Measurements from ENCODE around the gene AEBP1. TPM values are rescaled to one million over a fixed set of nuclear protein-coding genes. Genes with fewer than 3 reads are reported as not detected.

The AEBP1 gene
- total RNA-seq, 4 donors from 2014 or later = 71.0 to 234 (median 156) TPM

- no peaks in the 10 kb centered on the region for H3K27me3 ChIP-seq
- DNase-seq (ENCODE audit: extremely low spot score) = no peak
- peaks cover 0 to 45% (median 30%) of the 10 kb centered on the region in 4 donors for H3K36me3 ChIP-seq
- 59% methylated on average over 2 of the region's 2 CpGs for WGBS
- peak overlapping the region; percentile 48 to 72 (median 66) for H3K4me3 ChIP-seq
- H3K27ac ChIP-seq (replicated peaks in 1 of 4) = peak overlapping the region; percentile 78 to 94 (median 90)
- intact Hi-C loops (cut with DNase I) = no loop called here
- TF ChIP-seq POLR2A (IDR thresholded peaks at IDR 0.05; ENCODE audit: low read depth) (no peak), CTCF (IDR thresholded peaks at IDR 0.05) (no peak), EP300 (IDR thresholded peaks at IDR 0.05) (no peak), POLR2AphosphoS5 (IDR thresholded peaks at IDR 0.05) (no peak)
- no peaks in the 10 kb centered on the region for H3K9me3 ChIP-seq
- peaks cover 21 to 90% (median 68%) of the 10 kb centered on the region in 4 donors for H3K4me1 ChIP-seq
These were observed 1.7 kb downstream of the AEBP1 start for GRCh38 chr7:44105832-44106231.

GRCh38 chr7:44106311-44107065, 2.3 kb downstream of the AEBP1 start:
- DNase-seq (ENCODE audit: extremely low spot score) = no peak
- Histone ChIP-seq H3K36me3 (peaks cover 0 to 52% (median 34%) of the 10 kb centered on the region in 4 donors), H3K9me3 (no peaks in the 10 kb centered on the region), H3K4me3 (peak overlapping the region in 3 of 4 donors; percentile 65 to 72 (median 66)), H3K27ac (replicated peaks in 1 of 4) (peak overlapping the region; percentile 78 to 94 (median 90)), H3K27me3 (no peaks in the 10 kb centered on the region), H3K4me1 (peaks cover 21 to 85% (median 64%) of the 10 kb centered on the region in 4 donors)
- 87% methylated on average over 7 of the region's 10 CpGs for WGBS
- intact Hi-C loops (cut with DNase I) = no loop called here
- TF ChIP-seq POLR2AphosphoS5 (IDR thresholded peaks at IDR 0.05) (no peak), CTCF (IDR thresholded peaks at IDR 0.05) (no peak), POLR2A (IDR thresholded peaks at IDR 0.05; ENCODE audit: low read depth) (no peak), EP300 (IDR thresholded peaks at IDR 0.05) (no peak)

- intact Hi-C loops (cut with DNase I) = no loop called here
- Histone ChIP-seq H3K4me3 (no peak overlapping the region), H3K9me3 (no peaks in the 10 kb centered on the region), H3K36me3 (peaks cover 0 to 60% (median 41%) of the 10 kb centered on the region in 4 donors), H3K4me1 (peaks cover 21 to 79% (median 61%) of the 10 kb centered on the region in 4 donors), H3K27ac (replicated peaks in 1 of 4) (peak overlapping the region; percentile 78 to 94 (median 90)), H3K27me3 (no peaks in the 10 kb centered on the region)
- WGBS = 82% methylated on average over 12 of the region's 18 CpGs
- DNase-seq (ENCODE audit: extremely low spot score) = no peak
- no peak for TF ChIP-seq POLR2A (IDR thresholded peaks at IDR 0.05; ENCODE audit: low read depth)
- no peak for TF ChIP-seq CTCF (IDR thresholded peaks at IDR 0.05)
- TF ChIP-seq POLR2AphosphoS5 (IDR thresholded peaks at IDR 0.05) = no peak
These were observed 3.2 kb downstream of the AEBP1 start for GRCh38 chr7:44107116-44107960.

GRCh38 chr7:44107961-44108767, 4.0 kb downstream of the AEBP1 start:
- 94% methylated on average over 14 of the region's 21 CpGs for WGBS
- DNase-seq (ENCODE audit: extremely low spot score) = no peak
- Histone ChIP-seq H3K36me3 (peaks cover 0 to 69% (median 44%) of the 10 kb centered on the region in 4 donors), H3K4me3 (no peak overlapping the region), H3K4me1 (peaks cover 21 to 75% (median 63%) of the 10 kb centered on the region in 4 donors), H3K27me3 (no peaks in the 10 kb centered on the region), H3K9me3 (no peaks in the 10 kb centered on the region), H3K27ac (replicated peaks in 1 of 4) (peak overlapping the region; percentile 19 to 94 (median 90))
- TF ChIP-seq CTCF (IDR thresholded peaks at IDR 0.05) (no peak), POLR2A (IDR thresholded peaks at IDR 0.05; ENCODE audit: low read depth) (no peak), EP300 (IDR thresholded peaks at IDR 0.05) (no peak), POLR2AphosphoS5 (IDR thresholded peaks at IDR 0.05) (no peak)
- intact Hi-C loops (cut with DNase I) = no loop called here

Measured in esophagus muscularis mucosa (tissue), 4 donors.